ENCODE data around the gene ATP4B.

ATP4B gene

GRCh38 chr13:113651511-113652403 lies 6.2 kb downstream of the ATP4B start:
- no peak overlapping the region for H3K4me3 ChIP-seq (ENCODE audit: low read length)
- TF ChIP-seq CTCF (conservative IDR thresholded peaks at IDR 0.05; ENCODE audit: low read length) = no peak
- no peak for DNase-seq (ENCODE audit: low read depth)

- DNase-seq (ENCODE audit: low read depth) = no peak
- no peak overlapping the region for H3K4me3 ChIP-seq (ENCODE audit: low read length)
- TF ChIP-seq CTCF (conservative IDR thresholded peaks at IDR 0.05; ENCODE audit: low read length) = no peak
Observed at GRCh38 chr13:113650731-113651148, 7.3 kb downstream of the ATP4B start.

GRCh38 chr13:113650275-113650674 lies 7.7 kb downstream of the ATP4B start:
- H3K4me3 ChIP-seq (ENCODE audit: low read length) = no peak overlapping the region
- no peak for DNase-seq (ENCODE audit: low read depth)
- no peak for TF ChIP-seq CTCF (conservative IDR thresholded peaks at IDR 0.05; ENCODE audit: low read length)

GRCh38 chr13:113649212-113649611 lies 8.8 kb downstream of the ATP4B start:
- no peak overlapping the region for H3K4me3 ChIP-seq (ENCODE audit: low read length)
- TF ChIP-seq CTCF (conservative IDR thresholded peaks at IDR 0.05; ENCODE audit: low read length) = no peak
- no peak for DNase-seq (ENCODE audit: low read depth)

- no peak for DNase-seq (ENCODE audit: low read depth)
- no peak for TF ChIP-seq CTCF (conservative IDR thresholded peaks at IDR 0.05; ENCODE audit: low read length)
- H3K4me3 ChIP-seq (ENCODE audit: low read length) = no peak overlapping the region
Observed at GRCh38 chr13:113648216-113648610, 9.8 kb downstream of the ATP4B start.

- no peak for TF ChIP-seq CTCF (conservative IDR thresholded peaks at IDR 0.05; ENCODE audit: low read length)
- peak; percentile 48 for DNase-seq (ENCODE audit: low read depth)
Observed at GRCh38 chr13:113647351-113648215, 10.4 kb downstream of the ATP4B start.

More at GRCh38 chr13:113647351-113648215, 10.4 kb downstream of the ATP4B start:
- no peak overlapping the region for H3K4me3 ChIP-seq (ENCODE audit: low read length)
